Measurements from ENCODE around the gene CMTR1.

- TF ChIP-seq CTCF (IDR thresholded peaks at IDR 0.05; ENCODE audit: low read depth, low read length, missing input control) (no peak), HNF4A (conservative IDR thresholded peaks at IDR 0.05) (no peak), YY1 (IDR thresholded peaks at IDR 0.05) (no peak), MAX (IDR thresholded peaks at IDR 0.05) (no peak), EGR1 (IDR thresholded peaks at IDR 0.05; ENCODE audit: low read depth in 2 of 2) (no peak), ZBTB33 (IDR thresholded peaks at IDR 0.05) (no peak), SP1 (IDR thresholded peaks at IDR 0.05) (no peak), REST (IDR thresholded peaks at IDR 0.05) (no peak), JUND (IDR thresholded peaks at IDR 0.05) (no peak), RAD21 (IDR thresholded peaks at IDR 0.05) (no peak), TAF1 (conservative IDR thresholded peaks at IDR 0.05) (no peak), GABPA (IDR thresholded peaks at IDR 0.05 in 1 of 2, conservative IDR thresholded peaks at IDR 0.05 in 1 of 2) (no peak), FOXA1 (IDR thresholded peaks at IDR 0.05) (no peak), ATF3 (IDR thresholded peaks at IDR 0.05) (no peak)
Measured at GRCh38 chr6:37489697-37490336, 56.8 kb downstream of the CMTR1 start.
